Measurements from ENCODE around the gene GDF2.

DNA sequence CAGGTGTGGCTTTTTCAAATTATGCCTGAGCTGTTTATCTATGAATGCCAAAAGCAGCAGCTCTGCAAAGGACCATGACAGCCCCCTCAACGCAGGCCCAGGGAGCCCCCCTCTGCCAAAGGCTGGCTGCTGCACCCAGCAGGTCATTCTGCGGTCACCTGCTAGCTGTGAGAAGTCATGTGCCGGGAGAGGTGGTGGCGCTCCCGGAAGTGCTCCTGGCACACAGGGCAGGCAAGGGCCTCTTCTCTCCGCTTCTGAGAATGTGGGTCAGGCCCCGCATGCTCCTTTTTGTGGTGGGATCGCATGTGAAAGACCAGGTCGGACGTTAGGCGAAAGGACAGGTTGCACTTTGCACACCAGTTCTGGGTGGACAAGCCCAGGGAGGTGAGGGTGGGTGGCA is 45.4 kb downstream of the GDF2 start:
- TF ChIP-seq, protein P1, sequence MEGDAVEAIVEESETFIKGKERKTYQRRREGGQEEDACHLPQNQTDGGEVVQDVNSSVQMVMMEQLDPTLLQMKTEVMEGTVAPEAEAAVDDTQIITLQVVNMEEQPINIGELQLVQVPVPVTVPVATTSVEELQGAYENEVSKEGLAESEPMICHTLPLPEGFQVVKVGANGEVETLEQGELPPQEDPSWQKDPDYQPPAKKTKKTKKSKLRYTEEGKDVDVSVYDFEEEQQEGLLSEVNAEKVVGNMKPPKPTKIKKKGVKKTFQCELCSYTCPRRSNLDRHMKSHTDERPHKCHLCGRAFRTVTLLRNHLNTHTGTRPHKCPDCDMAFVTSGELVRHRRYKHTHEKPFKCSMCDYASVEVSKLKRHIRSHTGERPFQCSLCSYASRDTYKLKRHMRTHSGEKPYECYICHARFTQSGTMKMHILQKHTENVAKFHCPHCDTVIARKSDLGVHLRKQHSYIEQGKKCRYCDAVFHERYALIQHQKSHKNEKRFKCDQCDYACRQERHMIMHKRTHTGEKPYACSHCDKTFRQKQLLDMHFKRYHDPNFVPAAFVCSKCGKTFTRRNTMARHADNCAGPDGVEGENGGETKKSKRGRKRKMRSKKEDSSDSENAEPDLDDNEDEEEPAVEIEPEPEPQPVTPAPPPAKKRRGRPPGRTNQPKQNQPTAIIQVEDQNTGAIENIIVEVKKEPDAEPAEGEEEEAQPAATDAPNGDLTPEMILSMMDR (IDR thresholded peaks at IDR 0.05 in 4 of 5, conservative IDR thresholded peaks at IDR 0.05 in 1 of 5): no peak
- TF ChIP-seq POLR2A (IDR thresholded peaks at IDR 0.05): no peak
